ENCODE results near the gene FAM174C.

The FAM174C gene

GRCh38 chr19:1250437-1251260, 24.7 kb upstream of the FAM174C start:
- DNase-seq (ENCODE audit: low read depth), result no peak

GRCh38 chr19:1251330-1252220, 23.8 kb upstream of the FAM174C start:
- DNase-seq (ENCODE audit: low read depth), result no peak

DNA sequence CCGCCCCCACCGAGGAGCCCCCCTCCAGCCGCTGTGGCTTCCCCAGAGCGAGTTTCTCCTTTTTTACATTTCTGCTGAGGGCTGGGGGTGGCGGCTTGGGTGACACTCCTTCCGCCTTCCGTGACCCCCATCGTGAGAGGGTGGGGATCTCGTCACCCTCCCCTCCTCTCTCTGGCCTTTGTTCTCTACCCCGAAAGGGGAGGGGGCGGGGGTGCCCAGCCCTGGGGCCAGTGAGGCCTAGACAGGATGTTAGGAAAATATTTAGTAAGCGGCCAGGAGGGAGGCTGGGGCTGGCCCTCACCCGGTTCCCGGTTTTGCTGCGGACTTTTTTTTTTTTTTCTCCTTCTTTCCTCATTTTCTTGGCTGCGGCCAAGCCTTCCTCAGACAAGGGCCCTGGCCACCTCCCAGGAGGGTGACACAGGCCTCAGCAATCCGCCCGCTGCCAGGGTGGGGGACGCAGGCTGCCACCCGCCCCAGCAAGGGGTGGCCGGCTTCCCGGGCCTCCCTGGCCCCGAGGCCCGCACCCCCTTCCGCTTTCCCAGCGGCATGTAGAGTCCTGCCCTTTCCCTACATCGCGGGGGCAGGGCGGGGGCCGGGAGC, 23.0 kb upstream of the FAM174C start:
- DNase-seq (ENCODE audit: low read depth), result no peak

DNA sequence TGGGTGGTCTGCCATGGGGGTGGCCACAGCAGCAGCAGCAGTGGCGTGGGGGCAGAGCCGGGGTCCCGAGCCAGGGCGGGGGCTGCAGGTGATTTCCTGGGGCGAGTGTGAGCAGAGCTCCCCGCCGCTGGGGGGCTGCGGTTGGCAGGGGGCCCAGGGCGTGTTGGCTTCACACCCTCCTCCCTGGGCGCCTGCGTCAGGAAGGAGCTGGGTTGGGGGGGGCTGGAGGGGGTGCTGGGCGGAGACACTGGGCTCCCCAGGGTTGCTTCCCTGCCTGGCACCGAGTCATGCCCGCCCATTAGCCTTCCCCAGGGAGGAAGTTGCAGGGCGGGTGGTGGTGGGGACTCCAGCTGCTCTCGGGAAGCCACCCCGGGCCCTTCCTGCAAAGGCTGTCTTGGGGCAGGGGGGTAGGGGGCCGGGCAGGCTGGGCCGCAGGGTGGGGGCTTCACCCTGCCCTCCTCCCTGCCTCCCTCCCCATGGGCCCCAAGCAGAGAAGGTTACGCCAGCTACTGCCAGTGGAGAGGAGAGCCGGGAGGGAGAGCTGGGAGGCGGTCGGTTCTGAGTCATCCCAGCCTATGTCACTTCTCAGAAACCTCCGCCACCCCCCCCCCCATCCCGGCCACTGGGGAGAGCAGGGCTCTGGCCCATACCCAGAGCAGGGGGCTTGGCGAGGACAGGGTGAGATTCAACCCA, 22.4 kb upstream of the FAM174C start:
- peak; percentile 71 for DNase-seq (ENCODE audit: low read depth)

DNA sequence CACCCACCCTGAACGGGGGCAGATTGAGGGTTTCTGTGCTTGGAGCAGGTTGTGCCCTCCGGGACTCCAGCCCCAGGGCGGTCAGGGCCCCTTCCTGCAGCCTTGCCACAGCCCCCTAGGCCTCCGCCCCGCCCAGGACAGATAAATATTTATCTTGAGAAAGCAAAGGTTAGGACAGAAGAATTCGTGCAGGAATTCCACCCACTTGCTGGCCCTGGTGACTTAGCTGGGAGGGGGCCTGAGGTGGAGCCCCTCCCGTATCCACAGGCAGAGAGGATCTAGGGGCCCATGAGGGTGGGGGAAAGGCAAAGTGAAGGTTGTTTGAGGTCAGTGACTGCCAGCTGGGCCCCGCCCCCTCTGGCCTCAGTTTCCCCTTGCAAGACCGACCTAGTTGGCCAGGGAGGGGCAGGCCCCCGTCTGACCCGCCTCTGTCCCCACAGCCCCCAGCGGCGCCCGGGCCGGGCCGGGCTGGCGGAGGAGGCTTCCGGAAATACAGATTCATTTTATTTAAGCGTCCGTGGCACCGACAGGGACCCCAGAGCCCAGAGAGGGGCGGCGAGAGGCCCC, 21.7 kb upstream of the FAM174C start:
- DNase-seq (ENCODE audit: low read depth), result no peak

GRCh38 chr19:1254081-1254527, 21.2 kb upstream of the FAM174C start:
- DNase-seq (ENCODE audit: low read depth), result no peak

GRCh38 chr19:1254530-1255185, 20.7 kb upstream of the FAM174C start:
- DNase-seq (ENCODE audit: low read depth), result no peak

DNA sequence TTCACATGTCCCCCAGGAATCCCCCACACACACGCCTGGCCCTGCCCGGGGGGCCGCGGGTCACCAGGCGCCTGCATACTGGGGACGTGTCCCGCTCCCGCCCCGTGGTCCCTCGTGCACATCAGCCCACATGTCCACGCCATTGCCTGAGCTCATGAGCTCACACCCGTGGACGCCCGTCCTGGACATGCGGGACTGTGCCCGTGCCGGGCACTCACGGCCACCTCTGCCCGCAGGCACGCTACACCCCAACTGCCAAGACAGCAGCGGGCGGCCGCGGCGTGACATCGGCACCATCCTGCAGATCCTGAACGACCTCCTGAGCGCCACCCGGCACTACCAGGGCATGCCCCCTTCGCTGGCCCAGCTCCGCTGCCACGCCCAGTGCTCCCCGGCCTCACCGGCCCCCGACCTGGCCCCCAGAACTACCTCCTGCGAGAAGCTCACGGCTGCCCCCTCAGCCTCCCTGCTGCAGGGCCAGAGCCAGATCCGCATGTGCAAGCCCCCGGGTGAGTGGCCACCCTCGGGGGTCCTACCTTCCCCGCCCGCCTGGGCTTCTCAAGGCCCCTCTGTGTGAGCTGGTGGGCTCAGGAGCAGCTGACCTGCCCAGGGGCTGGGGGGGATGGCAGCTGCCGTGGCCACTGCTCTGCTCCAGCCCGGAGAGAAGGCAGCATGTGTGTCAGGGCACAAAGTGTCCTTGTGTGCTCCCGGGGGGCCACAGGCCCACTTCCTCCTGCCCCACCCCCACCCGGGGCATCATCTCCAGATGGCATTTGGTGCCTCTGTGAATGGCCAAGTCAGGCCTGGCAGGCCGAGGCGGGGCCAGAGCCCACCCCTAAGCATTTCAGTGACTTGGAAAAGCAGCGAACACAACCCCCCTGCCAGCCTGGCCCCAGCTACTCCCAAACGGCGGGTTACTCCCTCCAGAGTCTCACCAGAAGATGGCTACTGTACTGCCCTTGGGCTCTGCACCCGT, 19.9 kb upstream of the FAM174C start:
- no peak for DNase-seq (ENCODE audit: low read depth)

DNA sequence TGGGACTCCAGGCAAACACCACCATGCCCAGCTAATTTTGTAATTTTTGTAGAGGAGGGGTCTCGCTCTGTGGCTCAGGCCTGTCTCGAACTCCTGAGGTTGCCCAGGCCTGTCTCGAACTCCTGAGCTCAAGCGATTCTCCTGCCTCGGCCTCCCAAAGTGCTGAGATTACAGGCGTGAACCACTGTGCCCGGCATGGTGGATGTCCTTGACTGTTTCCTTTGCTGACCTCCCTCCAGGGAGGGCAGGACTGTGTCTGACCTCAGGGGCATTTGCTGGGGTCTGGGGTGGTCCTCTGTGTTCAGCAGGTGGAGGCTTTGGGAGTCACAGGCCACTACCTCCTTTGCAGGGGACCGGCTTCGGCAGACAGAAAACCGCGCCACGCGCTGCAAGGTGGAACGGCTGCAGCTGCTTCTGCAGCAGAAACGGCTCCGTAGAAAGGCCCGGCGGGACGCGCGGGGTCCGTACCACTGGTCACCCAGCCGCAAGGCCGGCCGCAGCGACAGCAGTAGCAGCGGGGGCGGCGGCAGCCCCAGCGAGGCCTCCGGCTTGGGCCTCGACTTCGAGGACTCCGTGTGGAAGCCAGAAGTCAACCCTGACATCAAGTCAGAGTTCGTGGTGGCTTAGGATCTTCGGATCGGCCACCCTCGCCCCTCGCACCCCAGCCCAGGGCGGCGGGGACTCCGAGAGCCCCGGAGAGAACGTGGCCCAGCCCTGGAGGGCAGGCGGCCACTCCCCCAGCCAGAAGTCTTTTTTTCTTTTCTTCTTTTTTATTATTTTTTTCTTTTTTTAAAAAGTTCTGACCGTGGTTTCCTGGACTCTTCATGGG, 18.5 kb upstream of the FAM174C start:
- DNase-seq (ENCODE audit: low read depth), result no peak

DNA sequence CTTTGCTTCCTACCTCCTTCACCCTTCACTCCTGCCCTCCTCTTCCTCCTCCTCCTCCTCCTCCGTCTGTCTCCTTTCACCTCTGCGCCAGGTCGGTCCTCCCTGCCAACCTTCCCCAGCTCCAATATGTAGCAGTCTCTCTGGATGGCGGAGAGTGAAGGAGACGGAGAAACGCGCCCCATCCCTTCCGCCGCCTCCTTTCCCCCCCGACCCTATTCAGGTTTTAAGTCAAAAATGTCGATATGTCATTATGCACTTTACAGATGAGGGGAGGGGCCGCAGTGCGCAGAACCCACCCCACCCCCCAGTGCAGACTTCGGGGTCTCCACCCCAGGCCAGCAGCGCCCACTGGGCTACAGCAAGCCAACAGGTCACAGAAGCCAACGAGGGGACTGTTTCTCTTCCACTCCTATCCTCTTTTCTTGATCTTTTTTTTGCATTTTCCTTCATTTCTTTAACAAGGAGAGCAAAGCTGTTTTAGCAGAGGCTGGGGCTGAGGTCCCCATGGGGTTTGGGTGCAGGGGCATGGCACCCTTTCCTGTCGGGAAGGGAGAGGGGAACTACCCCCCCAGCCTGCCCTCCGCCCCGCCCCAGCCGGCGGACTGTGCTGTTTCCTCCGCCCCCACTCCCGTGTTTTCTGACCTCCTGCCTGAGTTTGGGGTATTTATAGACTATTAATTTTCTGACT, 17.7 kb upstream of the FAM174C start:
- DNase-seq (ENCODE audit: low read depth), result no peak

GRCh38 chr19:1258163-1258492, 17.2 kb upstream of the FAM174C start:
- no peak for DNase-seq (ENCODE audit: low read depth)

DNA sequence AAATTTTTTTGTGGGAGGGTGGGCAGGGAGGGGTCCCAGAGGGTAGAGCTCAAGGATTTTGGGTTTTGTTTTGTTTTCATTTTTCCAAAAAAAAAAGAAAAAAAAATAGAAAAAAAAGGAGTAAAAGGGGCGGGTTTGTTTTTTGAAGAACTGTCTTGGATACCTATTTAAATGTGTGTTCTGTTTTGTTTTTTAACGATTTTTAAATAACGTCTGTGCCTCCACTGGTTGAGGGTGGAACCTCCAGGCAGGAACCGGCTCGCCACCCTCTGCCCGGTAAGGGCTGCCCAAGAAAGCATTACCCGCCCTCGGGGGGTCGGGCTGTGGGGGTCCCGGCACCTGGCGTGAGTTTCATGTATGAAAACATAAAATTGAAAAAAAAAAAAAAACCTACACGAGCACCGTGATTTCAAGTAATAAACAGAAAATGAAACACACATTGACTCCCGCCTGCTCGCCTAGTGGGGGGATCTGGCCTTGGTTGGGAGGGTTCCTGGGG, 16.6 kb upstream of the FAM174C start:
- no peak for DNase-seq (ENCODE audit: low read depth)

DNA sequence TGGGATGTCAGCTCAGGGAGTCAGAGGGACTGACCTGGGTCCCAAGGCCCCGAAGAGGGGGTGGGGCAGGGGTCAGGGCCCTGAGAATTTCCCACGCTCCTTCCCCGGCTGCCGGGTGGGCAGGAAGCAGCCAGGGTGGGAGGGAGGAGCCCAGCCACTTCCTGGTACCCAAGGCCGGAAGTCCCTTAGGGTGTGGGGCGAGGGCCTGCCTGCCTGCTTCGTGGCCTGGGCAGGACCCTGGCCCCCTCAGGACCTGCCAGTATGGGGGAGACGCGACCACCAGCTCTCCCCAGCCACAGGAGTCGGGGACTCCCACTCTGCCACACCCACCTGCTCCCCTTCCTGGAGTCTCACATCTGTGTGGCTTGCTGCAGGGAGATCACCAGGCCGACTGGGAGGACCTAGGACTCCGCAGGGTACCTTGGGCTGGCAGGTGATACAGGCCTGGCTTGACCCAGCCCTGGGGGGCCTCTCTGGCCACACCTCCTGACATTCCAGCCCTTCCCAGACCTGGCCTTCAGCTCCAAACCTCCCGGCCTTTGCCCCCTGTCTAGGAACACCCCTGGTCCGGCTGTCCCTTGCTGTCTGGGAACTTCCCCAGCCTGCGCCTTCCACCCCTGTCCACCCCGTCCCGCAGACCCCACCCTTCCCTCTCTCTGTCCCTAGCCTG, 16.0 kb upstream of the FAM174C start:
- DNase-seq (ENCODE audit: low read depth), result no peak

- no peak for DNase-seq (ENCODE audit: low read depth)
Measured at GRCh38 chr19:1259876-1260748, 15.2 kb upstream of the FAM174C start.

DNA sequence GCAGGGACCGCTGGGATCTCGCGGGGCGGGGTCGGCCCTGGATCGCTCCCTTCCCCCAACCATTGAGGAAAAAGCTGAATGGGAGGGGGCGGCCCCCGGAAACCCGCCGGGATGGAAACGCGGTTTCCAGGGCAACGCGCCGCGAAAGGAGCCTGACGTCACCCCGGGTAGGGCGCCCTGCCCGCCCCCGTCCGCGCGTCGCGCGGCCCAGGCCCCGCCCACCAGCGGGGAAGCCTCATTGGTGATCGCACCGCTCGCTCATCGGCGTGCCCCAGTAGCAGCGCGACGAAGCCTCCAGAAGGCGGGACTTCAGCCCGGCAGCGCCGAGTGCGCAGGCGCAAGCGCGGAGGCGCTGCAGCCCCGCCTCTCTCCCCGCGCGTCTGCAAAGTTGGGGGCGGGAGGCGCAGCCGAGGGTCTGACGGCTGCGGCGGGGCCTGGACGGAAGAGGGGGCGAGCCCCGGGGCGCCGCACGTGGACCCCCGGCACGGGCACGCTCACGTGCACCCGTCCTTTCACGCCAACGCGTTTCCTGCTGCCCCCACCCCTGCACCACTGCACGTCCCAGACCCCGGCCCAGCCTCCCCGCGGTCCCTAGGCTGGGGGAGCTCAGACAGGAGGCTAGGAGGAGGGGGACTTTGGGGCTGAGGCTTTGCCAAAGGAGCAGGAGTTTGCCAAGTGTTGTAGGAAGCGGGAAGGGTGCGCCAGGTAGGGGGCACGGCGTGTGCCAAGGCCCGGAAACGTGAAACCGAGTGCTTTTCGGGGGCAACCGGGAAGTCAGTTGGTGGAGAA, 14.4 kb upstream of the FAM174C start:
- DNase-seq (ENCODE audit: low read depth), result peak; percentile 94

GRCh38 chr19:1261538-1261797, 13.9 kb upstream of the FAM174C start:
- DNase-seq (ENCODE audit: low read depth), result no peak
